Middle frontal gyrus (tissue), 1 donor: Measurements from ENCODE around the gene DDX39B.

Experiments
- DNase-seq: peaks from one replicate; pipeline ENCODE4 v3.0.0-alpha.2; 2015; ENCODE audit warnings: low spot score; ENCODE audit errors: extremely low spot score

Gene DDX39B

DNA sequence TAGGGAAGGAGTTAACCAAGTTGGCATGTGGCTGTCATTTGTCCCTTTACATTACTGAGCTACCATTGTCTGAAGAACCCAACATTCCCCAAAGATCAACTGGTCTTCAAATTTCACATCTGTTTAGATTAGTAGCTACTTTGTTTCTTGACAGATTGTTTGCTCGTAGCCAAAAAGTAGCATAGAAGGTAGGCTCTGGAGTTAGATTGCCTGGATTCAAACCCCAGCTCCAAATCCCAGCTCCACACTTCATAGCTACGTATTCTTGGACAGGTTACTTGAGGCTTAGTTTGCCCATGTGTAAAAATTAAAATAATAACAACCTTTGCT lies 6.7 kb upstream of the DDX39B start:
- DNase-seq: no peak

DNA sequence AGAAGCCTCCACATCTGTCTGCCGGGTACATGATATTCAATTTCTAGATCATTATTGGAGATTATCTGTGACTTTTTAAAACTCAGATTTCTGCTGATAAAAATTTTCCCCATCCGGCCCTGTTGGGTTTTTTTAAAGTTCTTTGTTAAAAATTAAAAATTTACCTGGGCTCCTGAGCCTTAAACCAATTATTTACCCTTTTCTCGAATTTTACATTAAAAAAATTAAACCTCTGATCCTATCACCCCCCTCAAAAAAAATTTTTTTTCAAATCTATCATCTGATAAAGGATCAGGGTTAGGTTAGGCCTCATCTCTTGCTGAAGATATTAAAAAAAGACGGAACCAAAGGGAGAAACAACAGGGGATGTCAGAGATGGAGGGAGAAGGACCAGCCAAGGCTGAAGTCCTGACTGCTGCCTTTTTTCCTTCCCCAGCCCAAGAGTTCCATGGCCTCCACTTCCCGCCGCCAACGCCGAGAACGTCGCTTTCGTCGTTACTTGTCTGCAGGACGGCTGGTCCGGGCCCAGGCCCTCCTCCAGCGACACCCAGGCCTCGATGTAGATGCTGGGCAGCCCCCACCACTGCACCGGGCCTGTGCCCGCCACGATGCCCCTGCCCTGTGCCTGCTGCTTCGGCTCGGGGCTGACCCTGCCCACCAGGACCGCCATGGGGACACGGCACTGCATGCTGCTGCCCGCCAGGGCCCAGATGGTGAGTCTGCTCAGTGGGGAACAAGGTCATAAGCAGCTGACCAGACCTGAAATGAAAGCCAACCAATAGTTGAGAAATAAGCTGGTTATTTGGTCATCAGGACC lies 6.1 kb upstream of the DDX39B start:
- DNase-seq: no peak

GRCh38 chr6:31546958-31547726 lies 5.3 kb upstream of the DDX39B start, which contains the start of gene NFKBIL1:
Gene NFKBIL1 (plus strand): TSS chr6:31547608. CDS start chr6:31547695, 87 bp downstream.
- DNase-seq: peak; percentile 96

DNA sequence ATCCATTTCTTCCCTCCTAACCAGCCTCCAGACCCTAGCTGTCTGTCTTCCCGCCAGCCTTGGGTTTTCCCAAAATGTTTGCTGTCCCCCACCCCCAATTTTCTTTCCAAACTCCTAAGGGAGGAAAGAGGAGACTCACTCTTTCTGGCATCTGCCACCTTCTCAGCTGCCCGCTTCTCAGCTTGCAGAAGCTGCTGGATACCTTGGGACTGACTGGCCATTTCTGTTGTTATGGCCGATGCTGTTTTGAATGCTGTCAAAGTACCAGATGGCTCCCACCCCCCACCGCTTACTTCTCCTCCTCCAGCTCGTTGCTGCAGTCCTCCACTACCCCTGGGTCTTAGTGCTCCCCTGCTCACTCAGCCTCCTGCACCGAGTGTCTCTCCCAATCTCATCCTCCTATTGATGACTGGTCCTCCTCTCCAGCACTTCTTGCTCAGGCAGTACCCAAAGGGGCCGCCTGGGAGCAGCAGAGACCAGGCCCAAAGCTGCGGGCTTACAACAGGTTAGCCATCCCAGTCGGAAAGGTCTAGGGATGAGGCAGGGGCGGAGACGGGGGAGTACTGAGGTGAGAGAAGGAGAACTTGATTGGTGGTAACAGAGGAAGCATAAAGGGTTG lies 4.6 kb upstream of the DDX39B start, which contains the start of gene ATP6V1G2:
Gene ATP6V1G2 (minus strand): TSS at position 270 of the 619 bp plus-strand sequence. CDS start 49 bp downstream, at position 221.
- peak; percentile 83 for DNase-seq

DNA sequence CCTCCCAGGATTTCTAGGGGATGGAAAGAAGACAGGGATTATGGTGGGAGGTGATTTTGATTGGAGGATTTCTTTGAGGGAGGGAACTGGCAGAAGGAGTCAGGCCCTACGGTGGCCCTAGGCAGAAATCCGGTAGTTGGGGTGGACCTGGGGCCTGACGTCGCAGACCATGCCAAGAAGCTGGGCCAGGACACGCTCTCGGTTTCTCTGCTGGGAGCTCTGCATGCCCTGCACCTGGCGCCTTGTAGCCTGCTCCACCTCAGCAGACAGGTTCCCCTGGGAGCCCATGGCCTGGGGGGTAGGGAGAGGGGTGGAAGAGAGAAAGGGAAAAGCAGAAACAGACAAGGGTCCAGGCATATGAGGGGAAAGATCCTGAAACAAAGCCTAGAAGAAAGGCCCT lies 3.5 kb upstream of the DDX39B start:
- DNase-seq: no peak

DNA sequence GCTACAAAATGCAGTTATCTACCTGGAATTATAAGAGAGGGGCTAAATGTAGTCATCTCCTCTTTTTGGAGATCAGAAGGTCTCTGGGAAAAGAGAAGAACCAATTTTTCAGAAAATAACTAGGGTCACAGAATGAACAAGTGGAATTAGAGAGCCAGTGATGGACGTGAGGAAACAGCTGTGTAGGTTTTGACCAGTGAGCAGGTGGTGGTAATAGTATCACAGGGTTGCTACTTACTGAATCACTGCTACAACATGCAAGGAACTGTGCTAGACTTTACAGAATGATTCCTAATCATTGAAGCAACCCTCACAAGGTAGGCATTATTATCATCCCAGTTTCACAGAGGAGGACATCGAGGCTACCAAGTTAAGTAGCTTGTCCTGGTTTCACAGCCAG lies 2.9 kb upstream of the DDX39B start:
- no peak for DNase-seq

DNA sequence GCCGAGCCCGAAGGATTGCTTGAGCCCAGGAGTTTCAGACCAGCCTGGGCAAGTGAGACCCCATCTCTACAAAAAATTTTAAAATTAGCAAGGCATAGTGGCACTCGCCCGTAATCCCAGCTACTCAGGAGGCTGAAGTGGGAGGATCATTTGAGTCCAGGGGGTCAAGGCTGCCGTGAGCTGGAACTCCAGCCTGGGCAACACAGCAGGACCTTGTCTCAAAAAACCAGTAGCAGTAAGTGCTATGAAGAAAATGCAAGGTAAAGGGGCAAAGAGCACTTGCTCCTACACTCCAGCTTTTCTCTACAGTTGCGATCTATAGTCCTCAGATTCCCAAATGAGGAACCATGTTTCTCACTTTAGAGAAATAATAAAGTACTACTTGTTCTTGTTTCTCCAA lies 1.8 kb upstream of the DDX39B start:
- DNase-seq: no peak

DNA sequence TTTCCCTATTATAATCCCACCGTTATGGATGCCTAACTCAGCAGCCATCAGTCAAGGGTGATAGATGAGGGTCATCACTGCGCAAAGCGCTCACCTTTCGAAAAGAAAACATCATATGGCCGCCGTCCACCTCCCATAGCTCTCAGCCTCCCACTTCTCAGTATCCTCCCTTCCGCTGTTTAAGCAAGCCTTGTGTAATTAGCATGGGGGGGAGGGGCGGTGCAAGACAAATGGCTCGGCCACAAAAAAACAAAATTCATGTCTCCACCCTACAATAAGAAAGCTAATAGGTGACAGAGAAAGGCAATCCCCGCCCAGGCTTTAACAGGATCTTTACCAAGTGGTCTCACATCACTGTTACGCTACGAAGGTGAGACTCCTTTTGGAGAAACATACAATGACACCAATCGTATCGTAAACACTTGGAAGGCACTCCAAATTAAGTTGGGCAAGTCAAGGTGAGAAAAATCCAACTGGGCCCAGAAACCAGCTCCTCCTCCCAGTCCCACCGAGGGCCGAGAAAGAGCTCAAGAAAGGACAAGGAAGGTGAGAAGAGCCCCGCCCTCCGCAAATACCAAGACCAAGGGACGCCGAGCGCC lies 645 bp downstream of the DDX39B start:
- no peak for DNase-seq

DNA sequence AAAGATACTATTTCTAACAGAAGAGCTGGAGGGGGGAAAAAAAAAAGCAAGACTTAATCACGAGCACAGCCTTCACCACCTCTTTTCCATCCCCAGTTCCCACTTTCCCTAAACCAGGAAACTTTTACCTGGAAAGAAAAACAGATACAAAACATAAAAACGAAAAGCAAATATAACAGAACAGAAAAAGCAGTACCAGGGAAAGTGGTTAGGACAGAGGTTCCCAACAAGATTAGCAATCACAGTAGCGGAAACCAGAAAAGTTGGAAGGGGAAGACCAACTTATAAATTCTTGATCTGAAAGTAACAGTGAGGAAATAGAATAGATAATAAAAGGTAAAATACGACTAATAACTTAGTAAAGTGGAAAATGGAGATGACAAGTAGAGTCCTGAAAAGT lies 1.2 kb downstream of the DDX39B start:
- DNase-seq: no peak

- DNase-seq: no peak
Measured at GRCh38 chr6:31538805-31539400, 2.9 kb downstream of the DDX39B start.

DNA sequence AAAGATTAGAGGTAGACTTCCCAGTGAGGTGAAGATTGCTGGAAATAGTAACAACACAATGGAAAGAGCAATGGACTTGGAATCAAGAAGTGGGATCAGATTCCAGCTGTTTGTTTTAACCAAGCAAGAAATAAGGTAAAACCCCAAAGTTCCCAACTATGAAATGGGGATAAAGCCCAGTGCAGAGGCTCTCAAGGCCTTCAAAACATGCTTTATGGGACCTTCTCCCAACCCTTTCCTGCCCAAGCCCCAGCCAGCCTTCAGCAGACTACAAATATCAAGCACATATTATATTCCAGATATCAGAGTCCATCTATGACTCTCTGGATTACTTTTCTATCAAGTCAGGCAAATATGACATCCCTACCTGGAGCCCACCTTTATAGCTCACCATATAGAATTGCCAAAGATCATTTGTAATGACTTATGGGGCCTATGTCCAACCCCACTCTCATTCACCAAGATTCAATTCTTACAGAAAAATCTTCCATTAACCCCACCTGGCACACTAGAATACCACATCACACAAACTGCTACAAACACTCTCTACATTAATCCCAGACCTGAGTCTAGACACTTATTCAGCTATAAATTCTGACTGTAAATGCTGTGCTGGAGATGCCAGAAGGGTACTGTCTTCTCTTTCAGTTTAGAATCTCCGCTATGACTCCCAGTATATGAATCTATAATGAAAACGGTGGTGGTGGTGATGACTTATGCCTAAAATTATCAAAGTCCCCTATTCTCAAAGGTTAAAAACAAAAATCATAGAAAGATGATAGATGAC lies 6.1 kb downstream of the DDX39B start:
- no peak for DNase-seq

DNA sequence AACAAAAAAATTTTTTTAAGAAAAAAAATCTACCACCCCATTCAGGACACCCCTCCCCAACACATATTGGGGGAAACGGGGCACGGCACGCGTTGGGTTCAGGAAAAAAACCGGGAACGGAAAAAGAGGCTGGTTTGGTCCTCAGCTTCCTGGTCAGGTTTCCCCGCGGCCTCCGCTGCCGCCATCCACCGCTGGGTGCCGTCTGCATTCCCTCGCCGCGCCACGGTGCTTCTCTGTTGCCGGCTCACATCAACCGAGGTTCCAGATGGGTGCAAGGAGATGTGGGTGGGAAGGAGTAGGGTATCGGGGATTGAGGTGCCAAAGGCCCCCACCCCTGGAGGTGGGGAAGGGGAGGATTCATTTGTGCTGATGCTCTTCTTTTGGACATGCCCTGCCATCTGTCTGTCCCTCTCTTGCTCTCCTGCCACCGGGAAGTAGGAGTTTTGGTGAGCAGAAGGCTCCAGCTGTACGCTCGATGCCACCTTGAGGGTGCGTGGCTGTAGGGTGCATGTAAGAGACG lies 7.2 kb downstream of the DDX39B start:
- no peak for DNase-seq

- DNase-seq: no peak
Measured at GRCh38 chr6:31534011-31534410, 7.8 kb downstream of the DDX39B start.

DNA sequence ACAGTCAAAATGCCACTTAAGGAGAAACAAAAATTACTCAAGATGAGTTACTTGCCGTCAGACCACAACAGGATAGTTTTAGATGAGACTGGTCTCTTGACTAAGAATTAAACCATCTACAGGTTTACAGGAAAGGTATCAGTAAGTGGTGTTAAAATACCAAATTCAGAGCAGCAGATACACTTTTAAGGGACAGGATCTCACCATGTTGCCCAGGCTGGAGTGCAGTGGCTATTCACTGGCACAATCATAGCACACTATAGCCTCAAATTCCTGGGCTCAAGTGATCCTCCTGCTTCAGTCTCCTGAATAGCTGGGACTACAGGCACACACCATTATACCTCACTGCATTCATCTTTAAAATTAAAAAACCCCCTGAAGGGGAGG lies 8.4 kb downstream of the DDX39B start:
- DNase-seq: no peak

DNA sequence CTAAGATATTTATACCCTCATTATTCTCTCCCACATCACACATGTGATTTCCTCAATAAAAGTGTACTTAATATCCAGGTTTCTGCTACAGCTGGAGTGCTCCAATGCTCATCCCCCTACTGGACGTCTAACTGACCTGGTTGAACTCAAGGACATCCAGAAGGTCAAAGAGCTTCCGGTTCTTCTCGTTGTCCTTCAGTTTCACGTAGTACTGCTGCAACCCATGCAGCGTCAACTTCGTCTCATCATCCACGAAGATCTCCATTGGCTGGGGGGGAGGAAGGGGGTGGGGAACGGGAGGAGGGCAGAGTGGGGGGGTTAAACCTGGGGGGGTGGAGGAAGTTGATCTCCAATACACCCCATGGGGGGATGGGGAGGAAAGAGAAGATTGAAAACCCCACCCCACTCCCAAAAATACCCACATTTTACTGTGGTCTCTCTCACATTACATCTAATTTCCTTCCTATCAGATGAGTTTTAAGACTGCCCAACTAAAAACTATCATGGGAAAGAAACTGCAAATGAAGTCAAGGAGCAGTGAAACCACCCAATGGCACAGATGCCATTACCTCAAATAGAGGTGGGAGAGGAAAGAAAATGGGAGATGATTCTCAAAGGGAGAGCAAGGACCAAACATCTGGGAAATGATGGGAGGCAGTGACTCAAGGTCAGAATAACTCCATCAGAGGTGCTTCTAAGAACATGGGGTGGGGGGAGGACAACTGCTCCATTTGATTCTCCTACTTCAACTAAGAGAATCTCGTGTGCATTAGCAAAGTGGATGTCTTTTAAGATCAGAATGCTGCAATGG lies 9.0 kb downstream of the DDX39B start:
- DNase-seq: no peak

GRCh38 chr6:31531771-31532643 lies 9.8 kb downstream of the DDX39B start:
- no peak for DNase-seq

- no peak for DNase-seq
Measured at GRCh38 chr6:31531162-31531561, 10.6 kb downstream of the DDX39B start.

GRCh38 chr6:31530659-31531058 lies 11.1 kb downstream of the DDX39B start:
- no peak for DNase-seq
